ENCODE results near the gene DDX21.
"Not testable (repeated sequence)": the region's sequence is repeated elsewhere in the genome, so short reads cannot be mapped to it uniquely, and the experiment has no call there.

GRCh38 chr10:68975936-68976473, 20.0 kb downstream of the DDX21 start:
- not testable (repeated sequence) for TF ChIP-seq ZFX (IDR thresholded peaks at IDR 0.05; ENCODE audit: borderline replicate concordance); CTCF (IDR thresholded peaks at IDR 0.05)
